Transverse colon (tissue), 4 donors: ENCODE data around the gene DDAH1. TPM values are rescaled to one million over a fixed set of nuclear protein-coding genes. Genes with fewer than 3 reads are reported as not detected.

ENCODE experiments used
- DNase-seq: peaks from one replicate; pipeline ENCODE4 v3.0.0-alpha.2; 2019
- H3K27ac ChIP-seq, 4 donors: fragments of 200-600 bp; sonication (generic); 2 replicates each; pipeline ENCODE4 v1.5.1; 2016 to 2018; ENCODE audit warnings: inconsistent platforms in 4 of 4
- H3K27me3 ChIP-seq: fragments of 200-600 bp; sonication (generic); 2 replicates; pipeline ENCODE4 v1.5.1; 2017; ENCODE audit warnings: inconsistent platforms
- H3K36me3 ChIP-seq, 4 donors: fragments of 200-600 bp; sonication (generic); 2 replicates each; pipeline ENCODE4 v1.5.1; 2017 to 2019; ENCODE audit warnings: inconsistent platforms in 4 of 4
- H3K4me1 ChIP-seq, 4 donors: fragments of 200-600 bp; sonication (generic); 2 replicates each; pipeline ENCODE4 v1.5.1; 2017 to 2020; ENCODE audit warnings: inconsistent platforms in 4 of 4
- H3K4me3 ChIP-seq, 4 donors: fragments of 200-600 bp; sonication (generic); 1 replicate in 1 of 4; 2 replicates in 3 of 4; pipeline versions ENCODE4 v1.5.1 to v1.6.1; 2017 to 2019; ENCODE audit warnings: inconsistent platforms in 4 of 4
- H3K9me3 ChIP-seq, 2 donors: fragments of 200-600 bp; sonication (generic); 2 replicates each; pipeline ENCODE4 v1.5.1; 2017 to 2019; ENCODE audit warnings: inconsistent platforms in 2 of 2
- CTCF ChIP-seq, 5 experiments: fragments of 200-600 bp in 3 of 5; fragments of 450-650 bp in 2 of 5; sonication (generic) in 3 of 5; IDR thresholded peaks; 1 replicate in 2 of 5; 2 replicates in 3 of 5; pipeline ENCODE4 v1.5.1; 2016 to 2017; ENCODE audit warnings: antibody characterized with exemption in 5 of 5, inconsistent platforms in 3 of 5, mild to moderate bottlenecking in 2 of 5, moderate library complexity in 1 of 5
- EP300 ChIP-seq: sonication (generic); formaldehyde crosslinking; IDR thresholded peaks from one replicate; pipeline ENCODE4 v1.6.1; 2017; ENCODE audit warnings: antibody characterized with exemption, low read depth
- POLR2A ChIP-seq: fragments of 450-650 bp; IDR thresholded peaks from one replicate; pipeline ENCODE4 v1.6.1; 2016; ENCODE audit warnings: antibody characterized with exemption, mild to moderate bottlenecking, moderate library complexity
- POLR2AphosphoS5 ChIP-seq, 3 donors: sonication (generic); formaldehyde crosslinking; IDR thresholded peaks; one replicate each; pipeline ENCODE4 v1.6.1; 2016; ENCODE audit warnings: antibody characterized with exemption in 3 of 3
- WGBS, 2 donors: methylation state at CpG; one replicate each; pipeline ENCODE4 v1.1.5; 2018; ENCODE audit warnings: low coverage in 1 of 2; 5-methylcytosine and 5-hydroxymethylcytosine counted together
- in situ Hi-C, 4 donors: fragments of 200-750 bp; cut with MboI; loops; one replicate each; pipeline versions ENCODE4 v1.15.0 to v1.15.1; 2017; ENCODE audit warnings: low sequenced_read_pairs in 3 of 4, low pct_ligation_motif_present in 1 of 4, low pct_unique_long_range_greater_than_20kb in 1 of 4
- intact Hi-C: fragments of 100-400 bp; cut with DNase I; formaldehyde crosslinking; loops from one replicate; pipeline ENCODE4 v1.15.1; 2023; ENCODE audit warnings: low total_unique reads
- total RNA-seq, 4 donors: library from RNA; depleted of rRNA; stranded (reverse); fragments of >200 nt; gene quantifications; one replicate each; pipeline ENCODE4 v1.1.0, GENCODE V29; 2016

DDAH1 gene
- total RNA-seq, 4 donors from 2014 or later: 22.4 to 69.4 (median 48.3) TPM

- Histone ChIP-seq H3K4me3 (no peak overlapping the region), H3K27me3 (no peaks in the 10 kb centered on the region), H3K36me3 (no peaks in the 10 kb centered on the region), H3K27ac (peak overlapping the region; percentile 55 to 77 (median 74)), H3K4me1 (peaks cover 27 to 62% (median 47%) of the 10 kb centered on the region in 4 donors), H3K9me3 (no peaks in the 10 kb centered on the region)
- intact Hi-C loops (no loop called here), in situ Hi-C loops (no loop called here)
- no peak for DNase-seq
- TF ChIP-seq EP300: no peak
- TF ChIP-seq CTCF (IDR thresholded peaks at IDR 0.05): no peak
- TF ChIP-seq POLR2A: no peak
- no peak for TF ChIP-seq POLR2AphosphoS5 (IDR thresholded peaks at IDR 0.05)
- 23 to 32% methylated on average over 5 of the region's 5 CpGs for WGBS, 2 donors
Measured at GRCh38 chr1:85461216-85461918, 3.6 kb downstream of the DDAH1 start.

- Histone ChIP-seq H3K36me3 (no peaks in the 10 kb centered on the region), H3K9me3 (no peaks in the 10 kb centered on the region), H3K4me1 (peaks cover 27 to 57% (median 43%) of the 10 kb centered on the region in 4 donors), H3K27ac (peak overlapping the region; percentile 55 to 77 (median 74)), H3K4me3 (peak overlapping the region in 1 of 4 donors; percentile 11), H3K27me3 (no peaks in the 10 kb centered on the region)
- 27 to 63% methylated on average over 2 of the region's 2 CpGs for WGBS, 2 donors
- in situ Hi-C loops: no loop called here
- TF ChIP-seq POLR2AphosphoS5 (IDR thresholded peaks at IDR 0.05) (peak in 2 of 3 donors; percentile 38 to 68), EP300 (no peak)
- peak; percentile 70 for DNase-seq
- intact Hi-C loops: no loop called here
Measured at GRCh38 chr1:85460555-85461088, 4.3 kb downstream of the DDAH1 start.

GRCh38 chr1:85459290-85459689 is 5.7 kb downstream of the DDAH1 start:
- peak overlapping the region; percentile 55 to 77 (median 74) for H3K27ac ChIP-seq
- no peak overlapping the region for H3K4me3 ChIP-seq
- intact Hi-C loops: no loop called here
- in situ Hi-C loops: no loop called here
- DNase-seq: no peak
- no peaks in the 10 kb centered on the region for H3K36me3 ChIP-seq
- H3K4me1 ChIP-seq: peaks cover 27 to 55% (median 41%) of the 10 kb centered on the region in 4 donors
- H3K27me3 ChIP-seq: no peaks in the 10 kb centered on the region
- peak in 1 of 3 donors; percentile 41 for TF ChIP-seq POLR2AphosphoS5 (IDR thresholded peaks at IDR 0.05)
- no peak for TF ChIP-seq EP300
- TF ChIP-seq POLR2A: no peak
- TF ChIP-seq CTCF (IDR thresholded peaks at IDR 0.05): no peak
- WGBS, 2 donors: 22 to 24% methylated on average over 2 of the region's 2 CpGs
- no peaks in the 10 kb centered on the region for H3K9me3 ChIP-seq

GRCh38 chr1:85454214-85454613 is 10.7 kb downstream of the DDAH1 start:
- Histone ChIP-seq H3K4me1 (peaks cover 6 to 19% (median 14%) of the 10 kb centered on the region in 4 donors), H3K27ac (peak overlapping the region in 1 of 4 donors; percentile 49), H3K36me3 (no peaks in the 10 kb centered on the region), H3K9me3 (no peaks in the 10 kb centered on the region), H3K4me3 (no peak overlapping the region), H3K27me3 (no peaks in the 10 kb centered on the region)
- TF ChIP-seq EP300 (no peak), POLR2A (no peak), CTCF (IDR thresholded peaks at IDR 0.05) (no peak), POLR2AphosphoS5 (IDR thresholded peaks at IDR 0.05) (no peak)
- intact Hi-C loops (no loop called here), in situ Hi-C loops (no loop called here)
- DNase-seq: no peak
- WGBS, 2 donors: 90 to 100% methylated on average over 2 to 4 of the region's 4 CpGs
